ENCODE results near the gene RAB5IF.
"Not testable (repeated sequence)": the region's sequence is repeated elsewhere in the genome, so short reads cannot be mapped to it uniquely, and the experiment has no call there.

Gene RAB5IF

DNA sequence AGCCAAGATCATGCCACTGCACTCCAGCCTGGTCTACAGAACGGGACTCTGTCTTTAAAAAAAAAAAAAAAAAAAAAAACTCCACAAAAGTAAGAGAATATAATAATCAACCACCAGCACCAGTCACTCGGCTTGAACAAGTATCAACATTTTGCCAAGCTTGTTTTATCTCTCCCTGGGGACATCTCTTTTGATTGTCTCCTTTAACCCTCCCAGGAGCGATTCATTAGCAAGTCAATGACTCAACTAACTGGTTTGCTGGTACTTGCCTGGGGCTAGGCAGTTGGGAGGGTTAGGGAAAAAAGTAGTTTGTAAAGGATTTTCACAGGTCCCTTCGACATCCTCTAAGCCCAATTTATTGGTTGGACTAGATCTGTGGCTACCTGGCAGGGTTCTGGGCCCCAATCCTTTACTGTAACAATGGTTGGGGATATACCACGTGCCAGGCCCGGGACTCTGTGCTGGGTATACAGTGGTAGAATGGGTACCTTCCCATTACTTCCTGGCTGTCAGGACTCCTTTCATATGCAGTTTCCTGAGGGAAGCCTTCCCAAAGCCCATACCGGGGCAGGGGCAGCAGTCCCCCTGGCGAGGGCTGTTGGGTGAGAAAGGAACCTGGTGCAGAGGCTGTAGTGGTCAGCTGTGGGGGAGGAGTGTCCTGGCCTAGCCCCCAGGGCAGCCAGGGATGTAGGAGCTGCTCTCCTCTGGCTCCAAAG, 20.0 kb upstream of the RAB5IF start:
- no peak for DNase-seq (ENCODE audit: low read depth in 3 of 3)

DNA sequence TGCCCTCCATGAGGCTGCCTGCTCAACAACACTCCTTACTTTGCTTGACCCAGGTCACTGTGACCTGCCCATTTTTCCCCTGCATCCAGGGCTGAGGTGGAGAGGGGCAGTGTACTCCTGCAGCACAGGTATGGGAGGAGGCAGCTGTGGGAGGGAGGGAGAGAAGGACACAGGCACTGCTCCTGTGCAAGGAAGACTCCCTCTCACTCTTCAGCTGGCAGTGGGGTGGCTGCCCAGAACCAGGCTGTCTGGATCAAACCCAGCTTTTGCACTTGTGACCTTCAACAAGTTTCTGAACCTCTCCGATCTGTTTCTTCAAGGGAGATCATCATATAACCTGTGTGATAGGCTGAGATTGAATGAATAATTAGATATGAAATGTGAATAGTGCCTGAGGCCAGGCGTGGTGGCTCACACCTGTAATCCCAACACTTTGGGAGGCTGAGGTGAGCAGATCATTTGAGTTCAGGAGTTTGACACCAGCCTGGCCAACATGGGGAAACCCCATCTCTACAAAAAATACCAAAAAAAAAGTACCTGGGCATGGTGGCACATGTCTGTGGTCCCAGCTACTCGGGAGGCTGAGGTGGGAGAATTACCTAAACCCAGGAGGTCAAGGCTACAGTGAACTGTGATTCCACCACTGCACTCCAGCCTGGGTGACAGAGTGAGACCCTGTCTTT, 18.1 kb upstream of the RAB5IF start:
- no peak for DNase-seq (ENCODE audit: low read depth in 3 of 3)

DNA sequence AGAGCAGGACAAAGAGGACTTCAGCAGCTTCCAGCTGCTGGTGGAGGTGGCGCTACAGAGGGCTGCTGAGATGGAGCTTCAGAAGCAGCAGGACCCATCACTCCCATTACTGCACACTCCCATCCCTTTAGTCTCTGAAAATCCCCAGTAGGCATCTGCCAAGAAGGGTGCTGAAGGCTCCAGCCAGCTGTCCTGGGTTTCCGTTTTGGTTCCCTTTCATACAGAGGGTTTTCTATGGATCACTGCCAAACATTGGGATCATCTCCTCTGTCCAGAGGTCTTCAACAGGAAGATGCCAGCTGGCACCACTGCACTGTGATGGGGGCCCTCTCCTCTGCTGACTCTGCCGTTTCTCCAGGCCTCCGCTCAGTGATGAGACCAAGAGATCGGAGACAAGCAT, 14.3 kb upstream of the RAB5IF start:
- DNase-seq (ENCODE audit: low read depth in 3 of 3), result no peak

DNA sequence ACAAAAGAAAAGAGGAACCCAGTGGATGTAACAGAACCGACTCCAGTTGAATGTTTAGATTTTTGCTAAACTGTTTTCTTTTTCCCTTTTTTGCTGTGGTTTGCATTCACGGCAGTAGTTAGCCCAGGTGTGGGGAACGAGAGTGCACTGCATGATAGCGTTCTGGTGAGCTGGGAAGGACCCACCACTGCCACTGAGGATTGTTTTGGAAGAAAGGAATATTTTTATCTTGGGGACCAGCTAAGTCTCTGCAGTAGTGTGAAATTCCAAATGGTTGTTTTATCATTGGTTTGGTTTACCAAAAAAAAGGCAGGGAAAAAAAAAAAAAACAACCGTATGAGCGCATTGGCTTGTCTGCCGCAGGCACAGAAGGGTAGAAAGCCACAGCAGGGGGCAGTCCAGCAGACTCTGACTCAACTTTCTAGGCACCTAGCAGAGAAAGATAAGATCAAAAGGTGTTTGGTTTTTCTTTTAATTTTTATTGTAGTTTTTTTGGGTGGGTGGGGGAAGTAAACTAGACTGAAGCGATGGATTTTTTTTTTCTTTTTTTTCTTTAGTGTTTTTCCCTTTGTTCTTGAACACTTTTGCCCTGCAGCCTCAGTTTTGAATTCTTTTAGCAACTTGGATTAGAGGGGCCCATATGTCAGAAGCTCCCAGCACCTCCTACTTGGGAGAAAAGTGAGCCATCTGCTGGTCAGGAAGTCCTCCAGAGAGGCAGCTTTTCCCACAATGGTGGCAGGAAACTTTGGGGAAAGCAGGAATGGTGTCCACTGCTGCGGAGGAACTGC, 13.5 kb upstream of the RAB5IF start:
- peak in 2 of 3 experiments; percentile 40 to 54 for DNase-seq (ENCODE audit: low read depth in 3 of 3)

DNA sequence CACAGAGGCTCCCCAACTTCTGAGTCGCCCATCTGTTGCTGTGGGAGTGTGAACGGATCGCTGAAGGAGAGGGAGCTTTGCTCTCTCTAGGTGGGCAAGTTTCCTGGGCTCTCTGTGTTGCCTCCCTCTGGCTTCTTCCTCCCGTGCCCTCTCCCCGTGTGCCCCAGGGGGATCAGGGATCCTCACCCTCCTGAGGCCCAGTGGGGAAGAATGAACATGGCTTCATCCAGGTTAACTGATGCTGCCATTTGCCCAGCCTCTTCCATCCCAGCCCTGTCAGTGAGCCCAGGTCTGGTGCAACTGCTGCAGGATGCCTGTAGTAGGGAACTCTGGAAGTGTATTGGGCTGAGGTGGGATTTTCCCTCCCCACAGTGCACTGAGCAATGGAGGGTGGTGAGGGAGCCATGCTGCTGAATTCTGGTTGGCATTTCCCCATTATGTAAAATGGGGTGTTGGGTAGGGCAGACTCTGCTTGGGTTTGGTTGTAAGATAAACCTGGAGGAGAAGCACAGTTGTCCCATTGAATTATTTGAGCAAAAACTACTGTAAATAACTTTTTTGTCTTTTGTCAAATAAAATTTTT, 12.1 kb upstream of the RAB5IF start:
- DNase-seq (ENCODE audit: low read depth in 3 of 3), result no peak

DNA sequence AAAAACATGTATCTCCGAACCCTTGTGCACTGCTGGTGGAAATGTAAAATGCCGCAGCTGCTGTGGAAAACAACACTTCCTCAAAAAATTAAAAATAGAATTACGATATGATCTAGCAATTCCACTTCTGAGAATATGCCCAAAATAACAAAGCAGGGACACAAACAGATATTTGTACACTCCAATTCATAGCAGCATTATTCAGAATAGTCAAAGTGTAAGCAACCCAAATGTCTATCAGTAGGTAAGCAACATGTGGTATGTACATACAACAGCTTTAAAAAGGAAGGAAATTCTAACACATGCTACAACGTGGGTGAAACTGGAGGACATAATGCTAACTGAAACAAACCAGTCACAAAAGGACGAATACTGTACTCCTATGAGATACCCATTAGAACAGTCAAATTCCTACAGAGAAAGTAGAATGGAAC, 5.7 kb upstream of the RAB5IF start:
- no peak for DNase-seq (ENCODE audit: low read depth in 3 of 3)

DNA sequence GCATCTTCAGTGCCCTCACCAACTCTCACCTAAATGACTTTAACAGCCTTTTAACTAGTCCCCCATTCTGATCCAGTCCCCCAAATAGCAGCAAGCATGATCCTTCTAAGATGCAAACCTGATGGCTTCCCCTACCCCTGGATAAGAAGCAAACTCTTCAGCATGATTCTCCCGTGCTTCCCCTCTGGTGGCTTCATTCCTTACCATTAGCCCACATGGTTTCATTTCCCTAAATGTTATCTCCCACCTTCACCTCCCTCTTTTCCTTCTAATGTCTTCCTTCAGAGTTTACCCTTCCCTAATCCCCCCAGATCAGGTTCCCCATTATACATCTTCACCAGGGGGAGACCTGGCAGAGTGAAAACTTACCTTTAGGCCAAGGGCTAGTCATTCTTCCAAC, 4.0 kb upstream of the RAB5IF start:
- DNase-seq (ENCODE audit: low read depth in 3 of 3), result no peak

DNA sequence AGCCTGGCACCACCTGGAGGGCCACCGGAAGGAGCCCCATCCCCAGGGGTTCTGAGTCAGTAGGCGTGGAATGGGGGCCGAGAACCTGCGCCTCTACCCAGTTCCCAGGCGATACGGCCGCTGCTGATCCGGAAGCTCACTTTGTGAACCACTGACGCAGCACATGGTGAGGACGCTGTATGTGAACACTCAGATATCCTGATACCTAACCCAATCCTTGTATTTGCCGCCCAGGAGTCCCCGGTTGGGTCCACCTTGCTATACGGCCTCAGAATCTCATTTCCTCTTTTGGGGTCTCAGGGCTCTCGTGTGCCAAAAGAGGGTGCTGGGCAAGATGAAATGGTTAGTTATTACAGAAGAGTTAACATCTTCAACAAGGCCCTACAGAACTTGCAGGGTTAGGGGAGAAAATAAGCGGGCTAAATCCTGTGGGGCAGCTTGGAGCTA, 604 bp upstream of the RAB5IF start:
- peak in 2 of 3 experiments; percentile 24 to 27 for DNase-seq (ENCODE audit: low read depth in 3 of 3)

DNA sequence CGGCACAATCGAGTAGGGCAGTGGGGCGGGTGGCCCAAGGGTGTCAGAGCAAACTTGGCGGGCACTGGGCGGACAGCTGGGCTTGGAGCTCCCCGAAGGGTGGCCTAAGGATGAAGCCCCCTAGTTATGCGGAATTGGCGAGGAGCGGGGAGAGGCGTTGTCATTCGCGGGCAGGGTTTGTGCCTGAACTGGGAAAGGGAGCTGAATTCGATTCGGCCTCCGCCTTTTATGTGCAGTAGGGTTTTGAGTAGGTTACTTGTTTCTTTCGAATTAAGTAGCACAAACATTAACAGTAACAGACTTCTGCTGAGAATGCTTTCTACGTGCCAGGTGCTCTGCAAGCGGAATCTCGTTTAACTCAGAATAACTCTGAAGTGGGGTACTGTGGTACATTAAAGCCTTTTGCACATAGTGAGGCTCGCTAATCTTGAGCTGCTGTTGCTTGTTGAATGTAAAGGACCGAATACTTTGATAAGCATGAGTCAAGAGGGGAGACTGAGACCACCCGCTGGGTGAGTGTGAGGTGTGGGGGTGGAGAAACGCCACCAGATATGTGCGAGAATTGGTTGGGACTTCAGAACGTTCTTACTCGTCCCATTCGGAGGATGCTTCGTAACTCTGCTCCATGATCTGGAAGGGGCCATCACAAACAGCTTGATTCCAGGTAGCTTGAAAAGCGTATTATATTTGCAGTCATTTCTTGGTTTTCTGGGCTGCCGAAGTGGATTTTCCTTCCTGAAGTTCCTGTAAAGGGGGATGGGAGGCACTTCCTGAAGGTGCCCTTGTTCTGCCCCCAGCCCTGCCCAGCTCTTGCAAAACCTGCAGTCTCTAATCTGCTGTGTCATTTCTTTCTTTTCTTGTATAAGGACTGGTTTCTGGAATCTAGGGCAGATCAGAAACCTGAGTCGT, 833 bp downstream of the RAB5IF start:
- no peak for DNase-seq (ENCODE audit: low read depth in 3 of 3)

DNA sequence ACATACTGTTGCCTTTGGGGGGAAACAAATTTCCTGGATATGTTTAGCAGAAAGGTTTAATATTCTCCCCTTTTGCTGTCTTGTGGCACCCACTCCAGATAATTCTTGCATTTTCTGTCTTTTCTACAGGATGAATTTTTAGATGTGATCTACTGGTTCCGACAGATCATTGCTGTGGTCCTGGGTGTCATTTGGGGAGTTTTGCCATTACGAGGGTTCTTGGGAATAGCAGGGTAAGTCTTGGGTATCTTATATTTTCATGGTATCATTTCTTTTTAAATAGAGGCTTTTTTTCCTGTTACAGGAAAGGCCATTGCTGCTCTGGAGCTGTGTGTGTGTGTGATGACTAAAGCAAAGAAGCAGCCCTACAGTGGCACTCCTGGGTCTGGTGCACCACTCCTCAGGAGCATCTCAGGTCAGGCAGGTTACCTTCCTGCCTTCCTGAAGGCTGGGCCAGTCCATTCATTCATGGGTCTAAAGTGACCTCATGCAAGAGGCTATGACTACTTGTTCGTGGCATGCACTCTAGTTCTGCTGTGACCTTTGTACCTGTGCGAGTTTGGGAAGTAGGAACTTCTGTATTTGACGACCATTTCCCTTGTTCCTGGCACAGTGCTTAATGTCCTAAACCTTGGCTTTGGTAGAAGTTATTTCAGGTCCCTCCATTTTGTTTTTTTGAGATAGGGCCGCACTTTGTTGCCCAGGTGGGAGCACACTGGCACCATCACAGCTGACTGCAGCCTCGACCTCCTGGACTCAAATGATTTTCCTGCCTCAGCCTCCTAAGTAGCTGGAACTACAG, 2.2 kb downstream of the RAB5IF start:
- DNase-seq (ENCODE audit: low read depth in 3 of 3), result no peak

DNA sequence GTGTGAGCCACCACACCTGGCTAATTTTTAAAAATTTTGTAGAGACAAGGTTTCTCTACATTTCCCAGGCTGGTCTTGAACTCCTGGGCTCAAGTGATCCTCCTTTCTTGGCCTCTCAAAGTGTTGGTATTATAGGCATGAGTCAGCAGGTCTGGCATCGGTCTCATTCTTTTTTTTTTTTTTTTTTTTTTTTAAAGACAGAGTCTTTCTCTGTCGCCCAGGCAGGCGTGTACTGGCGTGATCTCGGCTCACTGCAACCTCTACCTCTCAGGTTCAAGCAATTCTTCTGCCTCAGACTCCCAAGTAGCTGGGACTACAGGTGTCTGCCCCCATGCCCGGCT, 2.8 kb downstream of the RAB5IF start:
- not testable (repeated sequence) for DNase-seq (ENCODE audit: low read depth in 3 of 3)

DNA sequence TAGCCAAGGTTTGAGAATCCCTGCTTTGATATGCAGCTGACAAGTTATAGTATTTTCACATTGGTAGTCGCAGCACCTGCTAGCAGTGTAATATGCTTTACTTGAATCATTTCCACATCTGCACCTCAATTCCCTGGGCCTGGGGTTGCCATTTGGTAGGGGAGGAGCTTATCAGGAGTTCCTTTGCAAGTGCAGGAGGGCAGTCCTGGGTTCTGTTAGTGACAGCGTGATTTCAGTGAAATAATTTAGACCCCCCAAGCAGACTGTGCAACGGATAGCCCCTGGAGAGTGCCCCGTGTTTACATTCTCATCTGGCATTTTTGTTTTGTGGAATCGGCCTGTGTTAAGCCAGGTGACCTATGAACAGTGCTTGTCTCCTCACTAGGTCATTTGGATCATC, 6.0 kb downstream of the RAB5IF start:
- no peak for DNase-seq (ENCODE audit: low read depth in 3 of 3)

DNA sequence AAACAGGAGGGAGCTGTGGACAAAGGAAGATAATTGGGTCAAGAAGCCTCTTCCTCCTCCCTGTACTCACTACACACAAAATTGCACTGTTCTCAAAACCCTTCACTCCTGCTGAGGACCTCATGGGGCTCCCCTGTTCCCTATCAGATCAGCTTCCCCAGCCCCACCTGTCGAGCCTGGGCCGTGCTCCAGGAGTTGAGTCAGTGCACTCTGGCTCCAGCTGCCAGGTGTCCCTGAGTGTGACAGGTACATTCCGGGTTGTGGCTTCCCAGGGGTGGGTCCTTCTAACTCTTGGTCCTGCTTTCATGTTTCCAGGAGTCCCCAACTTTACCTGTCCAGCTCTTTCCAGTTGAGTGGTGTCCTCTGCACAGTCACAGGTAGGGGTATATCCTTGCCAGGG, 8.4 kb downstream of the RAB5IF start:
- DNase-seq (ENCODE audit: low read depth in 3 of 3), result no peak

DNA sequence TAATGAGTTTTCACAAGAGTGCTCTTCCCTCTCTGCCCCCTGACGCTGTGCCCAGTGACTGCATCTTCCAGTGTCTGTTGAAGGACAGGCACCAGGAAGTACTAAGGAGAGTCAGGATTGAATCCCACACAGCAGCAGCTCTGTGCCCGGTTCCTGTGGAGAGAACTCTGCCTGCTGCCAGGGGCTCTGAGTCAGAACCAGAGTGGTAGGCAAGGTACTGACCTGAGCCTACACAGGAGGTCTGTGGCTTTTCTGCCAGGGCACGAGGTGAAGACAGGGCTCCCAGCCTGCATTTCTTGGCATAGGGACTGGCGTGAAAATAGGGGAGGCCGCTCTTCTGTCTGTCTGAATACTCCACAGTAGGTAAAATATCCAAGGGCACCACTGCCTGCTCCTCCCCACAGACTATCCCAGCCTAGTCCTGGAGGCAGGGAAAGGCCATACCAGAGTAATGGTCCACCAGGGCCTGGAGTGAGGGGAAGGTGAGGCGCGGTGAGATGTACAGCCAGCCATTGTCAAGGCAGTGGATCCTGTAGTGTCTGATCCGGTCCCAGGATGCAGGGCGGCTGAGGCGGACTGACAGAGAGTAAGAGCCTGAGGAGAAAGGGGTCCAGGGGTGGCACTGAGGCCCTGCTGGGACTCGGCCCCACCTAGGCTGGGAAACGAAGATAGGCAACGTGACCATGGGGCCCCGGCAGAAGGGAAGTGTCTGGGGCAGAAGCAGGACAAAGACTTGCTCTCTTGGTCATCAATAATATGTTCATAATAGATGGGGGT, 9.4 kb downstream of the RAB5IF start:
- DNase-seq (ENCODE audit: low read depth in 3 of 3), result no peak

DNA sequence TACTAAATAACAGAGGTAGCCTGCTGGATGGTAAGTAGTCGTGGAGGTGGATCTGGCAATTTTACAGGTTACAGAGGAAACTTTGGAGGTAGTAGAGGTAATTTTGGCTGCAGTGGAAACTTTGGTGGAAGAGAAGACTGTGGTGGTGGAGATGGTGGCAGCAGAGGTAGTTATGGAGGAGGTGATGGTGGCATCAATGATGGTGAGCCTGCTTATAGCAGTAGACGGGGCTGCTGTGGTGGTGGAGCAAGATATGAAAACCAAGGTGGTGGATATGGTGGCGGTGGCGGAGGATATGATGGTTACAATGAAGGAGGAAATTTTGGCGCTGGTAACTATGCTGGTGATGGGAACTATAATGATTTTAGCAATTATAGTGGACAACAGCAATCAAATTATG, 15.3 kb downstream of the RAB5IF start:
- no peak for DNase-seq (ENCODE audit: low read depth in 3 of 3)

DNA sequence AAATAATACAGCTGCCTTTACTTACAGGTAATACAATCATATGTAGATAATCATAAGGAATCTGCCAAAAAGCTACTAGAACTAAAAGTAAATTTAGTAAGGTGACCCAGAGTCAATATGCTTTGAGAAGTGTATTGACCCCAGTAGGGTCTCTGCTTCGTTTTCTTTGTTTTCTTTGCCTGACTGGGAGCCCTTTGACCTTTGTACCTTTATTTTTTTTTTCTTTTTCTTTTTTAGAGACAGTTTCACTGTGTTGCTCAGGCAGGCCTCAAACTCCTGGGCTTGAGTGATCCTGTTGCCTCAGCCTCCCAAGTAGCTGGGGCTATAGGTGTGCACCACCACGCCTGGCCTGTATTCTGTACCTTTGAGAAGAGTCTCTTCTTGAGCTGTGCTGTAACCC, 17.9 kb downstream of the RAB5IF start:
- no peak for DNase-seq (ENCODE audit: low read depth in 3 of 3)

DNA sequence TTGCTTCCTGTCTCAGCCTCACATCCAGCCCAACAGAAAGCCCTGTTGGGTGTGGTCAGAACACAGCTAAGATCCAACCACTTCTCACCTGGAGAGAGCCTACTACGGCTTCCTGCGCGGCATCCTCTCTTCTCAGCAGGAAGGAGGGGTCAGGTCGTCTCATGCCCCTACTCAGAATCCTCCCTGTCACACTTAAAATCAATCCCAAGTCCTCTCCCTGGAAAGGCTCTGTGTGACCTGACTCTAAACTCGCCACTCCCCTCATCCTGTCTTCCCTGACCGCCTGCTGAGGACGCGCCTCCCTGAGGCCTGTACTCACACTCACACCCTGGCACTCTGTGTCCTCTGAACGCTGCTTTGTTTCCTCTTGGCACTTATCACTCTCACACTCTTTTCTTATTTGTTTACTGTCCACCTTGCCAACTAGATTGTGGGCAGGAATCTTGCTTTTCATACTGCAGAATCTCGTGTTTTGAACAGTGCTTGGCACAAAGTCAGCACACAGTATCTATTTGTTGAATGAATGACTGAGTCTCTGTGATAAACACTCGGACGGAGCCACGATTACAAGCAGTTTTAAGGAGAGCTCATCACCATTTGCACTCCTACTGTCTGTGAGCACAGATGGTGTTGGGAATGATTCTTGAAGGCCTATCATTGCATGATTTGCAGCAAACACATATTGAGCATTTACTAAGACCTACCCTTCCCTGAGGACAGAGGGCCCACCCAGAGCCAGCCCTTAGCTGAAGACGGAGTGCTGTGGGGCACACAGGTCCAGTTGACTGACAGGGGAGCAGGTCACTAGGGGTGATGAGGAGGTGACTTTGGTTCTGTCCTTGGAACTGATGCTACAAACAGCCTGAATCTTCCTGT, 18.7 kb downstream of the RAB5IF start:
- DNase-seq (ENCODE audit: low read depth in 3 of 3), result no peak

DNA sequence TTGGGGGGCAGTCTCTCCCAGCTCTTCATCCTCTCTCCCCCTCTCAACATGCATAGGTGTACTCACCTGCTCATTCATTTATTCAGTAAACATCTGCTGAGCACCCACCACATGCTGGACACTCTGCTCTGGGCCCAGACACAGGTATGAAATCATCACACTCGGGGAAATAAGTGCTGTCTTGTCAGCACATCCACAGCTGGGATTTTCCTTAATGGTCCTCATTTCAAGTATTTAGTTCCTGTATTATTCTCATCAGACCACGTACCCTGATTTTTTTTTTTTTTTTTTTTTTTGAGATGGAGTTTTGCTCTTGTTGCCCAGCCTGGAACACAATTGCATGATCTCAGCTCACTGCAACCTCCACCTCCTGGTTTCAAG, 19.4 kb downstream of the RAB5IF start:
- no peak for DNase-seq (ENCODE audit: low read depth in 3 of 3)

DNA sequence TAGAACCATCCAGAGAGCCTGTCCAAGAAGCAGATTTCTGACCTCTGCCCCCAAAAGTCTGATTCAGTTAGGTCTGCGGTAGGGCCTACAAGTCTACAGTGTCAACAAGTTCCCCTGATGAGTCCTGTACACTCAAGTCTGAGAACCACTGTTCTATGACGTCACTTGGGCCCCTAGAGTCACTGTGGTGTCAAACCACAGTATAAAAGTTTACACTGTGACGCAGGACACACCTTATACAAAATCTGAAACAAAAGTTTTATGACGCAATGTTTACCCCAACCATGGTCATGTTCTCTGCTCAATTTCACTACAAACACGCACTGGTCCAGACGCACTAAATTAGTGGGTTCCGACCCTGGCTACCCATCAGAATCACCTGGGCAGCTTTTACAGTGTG, 22.5 kb downstream of the RAB5IF start:
- DNase-seq (ENCODE audit: low read depth in 3 of 3), result no peak

All from stimulated activated CD4-positive, alpha-beta T cell treated with anti-CD3 and anti-CD28 coated beads, TNF-alpha, amount 100 ng/mL, for 4 hours (primary cell).